GM18498 (cell line): ENCODE measurements around the gene MCM9.

Experiments used
- ATAC-seq: cut with Tn5 transposase; IDR thresholded peaks from one replicate; pipeline ENCODE4 v1.9.1; 2021; ENCODE audit warnings: mild to moderate bottlenecking, moderate library complexity; ENCODE audit not compliant: unreplicated experiment

MCM9 gene

DNA sequence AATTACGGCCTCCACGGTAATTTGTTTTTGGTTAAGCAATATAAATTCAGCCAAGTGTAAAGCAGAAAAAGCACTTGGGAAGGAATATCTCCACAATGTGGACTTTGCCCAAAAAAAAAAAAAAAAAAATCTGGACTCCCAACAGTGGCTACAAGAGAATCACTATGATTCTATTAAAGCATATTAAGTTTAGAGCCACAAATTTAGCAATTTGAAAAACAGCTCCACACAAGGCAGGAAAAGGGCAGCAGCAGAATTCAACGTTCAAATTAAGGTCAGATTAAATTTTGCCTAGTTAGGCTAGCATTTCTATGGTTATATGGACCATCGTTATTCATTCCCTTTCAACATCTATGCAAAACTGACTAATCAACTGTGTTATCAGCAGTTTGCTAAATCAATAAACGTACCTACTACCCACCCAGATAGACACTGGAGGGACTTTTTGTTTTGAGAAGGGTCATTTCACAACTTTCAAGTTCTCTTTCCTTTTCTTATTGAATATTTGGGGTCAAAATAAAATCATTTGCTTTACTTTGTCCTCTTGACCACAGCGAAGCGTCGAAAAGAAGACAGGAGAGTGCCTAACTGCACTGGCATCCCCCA is 1.0 kb downstream of the MCM9 start:
- peak; percentile 0 for ATAC-seq

DNA sequence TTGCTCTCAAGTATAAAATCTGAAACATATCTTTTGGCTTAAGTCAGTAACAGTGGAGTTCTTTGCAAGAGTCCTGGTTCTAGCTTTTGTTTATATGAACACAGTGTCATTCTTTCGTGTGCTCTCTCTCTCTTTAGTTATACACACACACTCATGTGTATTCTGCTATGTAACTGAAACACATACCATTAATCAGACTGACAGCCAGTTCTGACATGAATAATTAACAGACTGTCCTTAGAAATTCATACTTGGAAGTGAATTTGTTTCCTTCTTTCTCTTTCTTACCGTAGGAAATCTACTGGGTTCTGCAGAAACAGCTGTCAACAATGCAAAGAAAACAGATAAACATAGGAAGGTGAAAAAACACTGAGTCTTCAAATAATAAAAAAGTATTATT is 2.5 kb downstream of the MCM9 start:
- ATAC-seq = no peak

GRCh38 chr6:118931436-118931835 is 3.5 kb downstream of the MCM9 start:
- no peak for ATAC-seq

GRCh38 chr6:118930680-118931079 is 4.3 kb downstream of the MCM9 start:
- no peak for ATAC-seq

GRCh38 chr6:118923035-118923434 is 11.9 kb downstream of the MCM9 start:
- ATAC-seq = no peak

DNA sequence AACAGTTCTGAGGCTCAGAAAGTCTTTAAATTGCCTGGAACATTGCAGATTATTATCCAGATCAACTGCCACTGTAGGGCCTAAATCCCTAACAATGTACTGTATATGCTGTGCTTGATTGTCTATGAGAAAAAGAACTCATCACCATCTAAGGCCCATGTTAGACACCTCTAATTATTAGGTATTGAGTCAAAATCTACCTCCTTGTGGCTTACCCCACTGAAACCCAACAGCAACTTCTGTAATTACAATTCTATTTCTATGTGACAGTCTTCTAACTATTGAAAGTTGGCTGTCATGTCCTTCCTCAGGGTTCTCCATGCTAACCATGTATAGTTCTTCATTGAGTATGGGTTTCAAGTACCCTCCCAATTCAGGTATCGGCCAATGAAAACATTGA is 13.9 kb downstream of the MCM9 start:
- no peak for ATAC-seq

GRCh38 chr6:118918329-118918725 is 16.6 kb downstream of the MCM9 start:
- no peak for ATAC-seq

DNA sequence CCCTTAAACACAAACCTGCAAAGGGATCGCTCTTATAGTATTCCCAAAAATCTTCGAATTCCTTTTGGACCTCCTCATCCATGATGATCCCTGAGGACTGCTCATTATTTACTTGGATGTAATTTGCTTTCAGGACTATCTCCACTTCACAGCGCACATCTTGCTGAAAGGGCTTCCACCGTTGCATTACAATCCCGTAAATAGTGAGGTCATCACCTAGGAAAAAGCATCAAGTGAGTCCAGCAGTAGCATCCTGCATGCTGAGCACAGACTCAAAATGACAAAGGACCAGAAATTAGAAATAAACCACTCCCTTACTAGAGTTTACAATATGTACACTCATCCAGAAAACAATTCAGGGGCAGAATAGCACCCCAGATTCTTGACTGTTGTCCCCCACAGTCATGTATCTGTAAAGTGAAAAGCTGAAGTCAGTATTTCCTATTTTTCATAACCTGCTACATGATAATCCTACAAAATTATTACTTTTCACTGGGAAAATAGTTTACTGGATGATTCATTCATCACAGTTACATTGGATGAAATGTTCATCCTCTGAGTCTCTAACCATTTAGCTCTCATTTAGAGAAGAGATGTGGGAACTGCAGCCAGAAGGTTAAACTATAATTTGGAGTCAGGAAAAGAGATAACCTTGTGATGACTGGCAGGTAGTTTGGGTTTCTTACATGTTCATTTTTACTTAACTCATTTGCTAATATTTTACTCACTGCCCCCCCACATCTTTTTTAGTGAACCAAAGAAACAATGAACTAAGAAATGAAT is 17.2 kb downstream of the MCM9 start:
- no peak for ATAC-seq

DNA sequence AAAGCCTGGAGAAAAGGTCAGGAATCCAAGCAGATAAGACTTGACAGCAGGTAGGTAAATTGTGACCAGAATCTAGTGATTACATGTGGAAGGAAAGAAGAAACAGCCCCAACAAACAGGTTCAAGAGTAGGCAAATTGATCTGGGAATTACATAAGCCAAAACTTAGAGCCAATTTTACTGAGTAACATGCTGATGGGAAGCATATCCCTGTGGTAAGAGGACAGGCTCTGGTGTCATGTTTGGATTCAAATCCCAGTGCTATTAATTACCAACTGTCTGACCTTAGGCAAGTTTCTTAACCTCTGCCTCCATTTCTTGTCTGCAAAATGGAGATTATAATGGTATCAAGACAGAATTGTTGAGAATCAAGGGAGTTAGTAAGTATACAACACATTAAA is 20.4 kb downstream of the MCM9 start:
- no peak for ATAC-seq

DNA sequence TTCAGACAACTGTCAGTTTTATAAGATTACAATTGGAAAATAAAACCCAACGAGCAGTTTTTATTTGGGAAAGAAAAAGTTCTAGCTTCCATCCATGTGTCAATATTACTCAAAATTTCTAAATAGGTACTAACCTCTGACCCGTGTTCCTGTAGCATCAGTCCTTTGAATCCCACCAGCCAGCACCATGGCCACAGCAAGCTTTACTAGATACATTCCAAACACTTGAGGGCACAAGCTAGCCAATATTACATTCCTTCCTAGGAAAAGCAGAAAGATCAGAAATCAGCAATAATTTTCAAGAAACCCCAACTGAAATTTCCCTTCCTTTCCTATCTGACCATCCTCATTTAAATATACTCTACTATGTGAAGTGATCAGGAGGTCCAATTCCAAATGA is 21.8 kb downstream of the MCM9 start:
- no peak for ATAC-seq

- ATAC-seq = no peak
These were observed 22.3 kb downstream of the MCM9 start for GRCh38 chr6:118912646-118913045.

- ATAC-seq = no peak
These were observed 26.5 kb downstream of the MCM9 start for GRCh38 chr6:118908441-118908840.

DNA sequence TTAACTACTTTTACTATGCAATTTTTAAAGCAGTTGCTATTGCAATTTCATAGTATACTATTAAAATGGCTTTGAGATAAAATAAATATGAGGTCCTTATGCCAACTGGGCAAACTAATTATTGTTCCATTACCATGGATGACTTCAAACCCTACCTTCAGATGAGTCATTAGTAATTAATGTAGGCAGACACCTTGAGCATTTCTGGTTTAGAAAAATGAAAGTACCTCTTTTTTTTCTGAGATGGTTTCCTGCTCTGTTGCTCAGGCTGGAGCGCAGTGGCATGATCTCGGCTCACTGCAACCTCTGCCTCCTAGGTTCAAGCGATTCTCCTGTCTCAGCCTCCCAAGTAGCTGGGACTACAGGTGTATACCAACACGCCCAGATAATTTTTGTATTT is 29.1 kb downstream of the MCM9 start:
- no peak for ATAC-seq

DNA sequence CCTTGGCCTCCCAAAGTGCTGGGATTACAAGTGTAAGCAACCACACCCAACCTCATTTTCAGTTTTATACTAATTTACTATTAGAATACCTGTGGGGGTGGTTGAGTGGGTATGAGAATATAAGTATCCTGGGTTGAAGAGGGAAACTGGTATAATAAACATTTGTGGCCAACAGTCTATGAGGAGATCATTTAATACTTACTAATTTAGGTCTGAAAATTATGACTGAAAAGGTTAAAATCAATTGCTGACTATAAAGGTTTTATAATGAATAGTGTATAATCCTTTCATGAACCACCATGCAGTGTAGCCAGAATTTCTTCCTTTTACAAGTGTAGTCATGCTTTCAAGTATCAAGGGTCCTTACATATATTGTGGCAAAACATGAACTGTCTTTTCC is 29.9 kb downstream of the MCM9 start:
- ATAC-seq = no peak

- no peak for ATAC-seq
These were observed 31.3 kb downstream of the MCM9 start for GRCh38 chr6:118903691-118904090.

- no peak for ATAC-seq
These were observed 31.8 kb downstream of the MCM9 start for GRCh38 chr6:118903138-118903537.

DNA sequence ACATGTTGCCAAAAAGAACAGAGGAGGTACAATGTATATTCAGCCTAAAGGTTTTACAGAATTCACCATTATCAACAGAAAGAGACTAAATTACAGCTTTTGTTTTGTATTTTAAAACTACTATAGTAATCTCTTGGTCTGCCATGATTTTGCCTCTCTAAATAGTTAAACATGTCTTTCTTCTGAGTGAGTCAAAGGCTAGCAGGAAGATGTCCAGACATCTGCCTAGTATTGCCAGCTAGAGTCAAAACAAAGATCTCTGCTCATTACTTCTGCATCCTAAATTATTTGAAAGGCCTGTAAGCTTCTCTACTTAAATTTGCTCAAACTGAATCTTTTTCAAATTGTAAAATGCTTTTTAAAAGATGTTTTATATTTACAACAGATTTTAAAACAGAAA is 32.2 kb downstream of the MCM9 start:
- ATAC-seq = no peak

GRCh38 chr6:118899948-118900347 is 35.0 kb downstream of the MCM9 start:
- ATAC-seq = no peak

- ATAC-seq = no peak
These were observed 37.6 kb downstream of the MCM9 start for GRCh38 chr6:118897386-118897785.

GRCh38 chr6:118896339-118897136 is 38.4 kb downstream of the MCM9 start:
- ATAC-seq = peak; percentile 15

DNA sequence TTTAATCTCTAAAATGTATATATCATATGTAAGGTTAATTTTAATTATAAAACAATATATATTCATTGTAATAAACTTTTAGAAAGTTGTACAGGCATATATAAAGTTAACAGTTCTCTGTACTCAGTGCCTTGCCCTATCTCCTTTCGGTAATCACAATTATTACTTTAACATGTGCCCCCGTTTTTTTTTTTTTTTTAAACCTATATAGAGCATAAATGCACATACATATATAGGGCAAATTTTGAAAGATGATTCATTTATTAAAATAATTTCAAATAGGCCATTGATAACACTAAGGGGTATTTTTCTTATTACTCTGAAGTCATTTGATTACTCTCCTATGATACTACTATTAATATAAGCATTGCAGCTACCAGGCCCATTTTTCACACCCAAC is 39.1 kb downstream of the MCM9 start:
- ATAC-seq = no peak

- no peak for ATAC-seq
These were observed 39.7 kb downstream of the MCM9 start for GRCh38 chr6:118895261-118895560.
